Measurements from ENCODE around the gene RNF207. TPM values are rescaled to one million over a fixed set of nuclear protein-coding genes. Genes with fewer than 3 reads are reported as not detected.
A peak's percentile ranks its signal among the peaks of the same experiment; 100 is the strongest.

RNF207 gene
- total RNA-seq, 4 donors from 2014 or later, result 2.1 to 41.1 (median 20.5) TPM

DNA sequence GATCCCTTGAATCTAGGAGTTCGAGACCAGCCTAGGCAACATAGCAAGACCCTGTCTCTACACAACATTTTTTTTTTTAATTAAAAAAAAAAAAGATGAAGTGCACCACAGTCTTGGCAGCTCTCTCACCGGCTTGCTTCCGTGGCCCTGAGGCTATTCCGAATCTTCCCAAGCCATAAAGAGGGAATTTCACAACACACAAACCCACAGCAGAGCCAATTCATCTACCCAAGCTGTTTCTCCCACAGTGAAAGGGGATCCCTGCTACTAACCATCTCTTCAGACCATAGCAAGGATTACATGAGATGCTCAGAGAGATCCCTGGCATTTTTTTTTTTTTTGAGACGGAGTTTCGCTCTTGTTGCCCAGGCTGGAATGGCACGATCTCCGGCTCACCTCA is 17.5 kb upstream of the RNF207 start:
- H3K4me3 ChIP-seq, result no peak overlapping the region
- no peak for DNase-seq

GRCh38 chr1:6191968-6192367 is 14.0 kb upstream of the RNF207 start:
- H3K27ac ChIP-seq, result no peak overlapping the region
- no peak overlapping the region for H3K4me3 ChIP-seq
- TF ChIP-seq, protein P1, sequence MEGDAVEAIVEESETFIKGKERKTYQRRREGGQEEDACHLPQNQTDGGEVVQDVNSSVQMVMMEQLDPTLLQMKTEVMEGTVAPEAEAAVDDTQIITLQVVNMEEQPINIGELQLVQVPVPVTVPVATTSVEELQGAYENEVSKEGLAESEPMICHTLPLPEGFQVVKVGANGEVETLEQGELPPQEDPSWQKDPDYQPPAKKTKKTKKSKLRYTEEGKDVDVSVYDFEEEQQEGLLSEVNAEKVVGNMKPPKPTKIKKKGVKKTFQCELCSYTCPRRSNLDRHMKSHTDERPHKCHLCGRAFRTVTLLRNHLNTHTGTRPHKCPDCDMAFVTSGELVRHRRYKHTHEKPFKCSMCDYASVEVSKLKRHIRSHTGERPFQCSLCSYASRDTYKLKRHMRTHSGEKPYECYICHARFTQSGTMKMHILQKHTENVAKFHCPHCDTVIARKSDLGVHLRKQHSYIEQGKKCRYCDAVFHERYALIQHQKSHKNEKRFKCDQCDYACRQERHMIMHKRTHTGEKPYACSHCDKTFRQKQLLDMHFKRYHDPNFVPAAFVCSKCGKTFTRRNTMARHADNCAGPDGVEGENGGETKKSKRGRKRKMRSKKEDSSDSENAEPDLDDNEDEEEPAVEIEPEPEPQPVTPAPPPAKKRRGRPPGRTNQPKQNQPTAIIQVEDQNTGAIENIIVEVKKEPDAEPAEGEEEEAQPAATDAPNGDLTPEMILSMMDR (IDR thresholded peaks at IDR 0.05), result no peak
- no peak for TF ChIP-seq POLR2A (IDR thresholded peaks at IDR 0.05)
- H3K27me3 ChIP-seq, result no peaks in the 10 kb centered on the region
- H3K36me3 ChIP-seq, result no peaks in the 10 kb centered on the region
- DNase-seq, result no peak
- H3K4me1 ChIP-seq, result no peaks in the 10 kb centered on the region
- no peaks in the 10 kb centered on the region for H3K9me3 ChIP-seq
- intact Hi-C loops (cut with DNase I; ENCODE audit: low total_unique reads), result no loop called here

More for the DNA sequence above, 17.5 kb upstream of the RNF207 start:
- H3K9me3 ChIP-seq, result no peaks in the 10 kb centered on the region
- intact Hi-C loops (cut with DNase I; ENCODE audit: low total_unique reads), result no loop called here
- H3K27ac ChIP-seq, result no peak overlapping the region
- no peaks in the 10 kb centered on the region for H3K27me3 ChIP-seq
- H3K4me1 ChIP-seq, result no peaks in the 10 kb centered on the region
- no peaks in the 10 kb centered on the region for H3K36me3 ChIP-seq
- TF ChIP-seq, protein P1 (IDR thresholded peaks at IDR 0.05), result no peak
- TF ChIP-seq POLR2A (IDR thresholded peaks at IDR 0.05), result no peak

DNA sequence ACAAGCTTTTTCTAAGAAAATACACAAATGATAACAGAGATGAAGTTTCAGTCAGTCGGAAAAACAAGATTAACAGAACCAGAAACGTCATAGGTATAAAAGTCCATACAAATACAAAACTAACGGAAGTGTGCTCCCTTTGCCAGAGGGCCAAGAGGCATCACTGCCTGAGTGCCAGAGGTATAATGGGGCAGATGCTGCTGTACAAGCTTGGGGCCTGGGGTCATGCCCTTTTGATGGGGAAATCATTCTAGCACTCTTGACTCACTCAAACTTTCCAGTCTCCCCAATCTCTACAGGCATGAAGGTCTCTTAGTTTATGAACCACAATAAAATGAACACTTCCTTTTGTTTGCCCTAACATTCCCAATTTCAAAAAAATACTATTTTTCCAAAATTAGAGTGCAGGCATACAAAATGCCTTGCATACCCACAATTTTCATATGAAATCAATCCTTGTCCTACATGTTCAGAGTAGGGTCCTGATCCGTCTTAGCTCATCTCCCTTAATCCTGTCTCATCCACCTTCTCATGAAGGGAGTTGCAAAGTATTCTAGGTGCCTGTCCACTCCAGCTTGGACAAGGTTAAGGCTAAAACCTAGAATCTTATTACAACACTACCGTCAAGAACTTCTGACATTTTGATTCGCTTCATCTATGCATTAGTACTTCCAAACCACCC is 8.0 kb upstream of the RNF207 start:
- no peak for DNase-seq
- intact Hi-C loops (cut with DNase I; ENCODE audit: low total_unique reads), result no loop called here
- no peaks in the 10 kb centered on the region for H3K27me3 ChIP-seq
- H3K9me3 ChIP-seq, result no peaks in the 10 kb centered on the region
- no peak for TF ChIP-seq POLR2A (IDR thresholded peaks at IDR 0.05)
- TF ChIP-seq, protein P1 (IDR thresholded peaks at IDR 0.05), result no peak
- no peaks in the 10 kb centered on the region for H3K36me3 ChIP-seq
- no peak overlapping the region for H3K27ac ChIP-seq
- peaks cover 11 to 13% of the 10 kb centered on the region in 2 donors for H3K4me1 ChIP-seq
- H3K4me3 ChIP-seq, result peak overlapping the region; percentile 95 to 99

DNA sequence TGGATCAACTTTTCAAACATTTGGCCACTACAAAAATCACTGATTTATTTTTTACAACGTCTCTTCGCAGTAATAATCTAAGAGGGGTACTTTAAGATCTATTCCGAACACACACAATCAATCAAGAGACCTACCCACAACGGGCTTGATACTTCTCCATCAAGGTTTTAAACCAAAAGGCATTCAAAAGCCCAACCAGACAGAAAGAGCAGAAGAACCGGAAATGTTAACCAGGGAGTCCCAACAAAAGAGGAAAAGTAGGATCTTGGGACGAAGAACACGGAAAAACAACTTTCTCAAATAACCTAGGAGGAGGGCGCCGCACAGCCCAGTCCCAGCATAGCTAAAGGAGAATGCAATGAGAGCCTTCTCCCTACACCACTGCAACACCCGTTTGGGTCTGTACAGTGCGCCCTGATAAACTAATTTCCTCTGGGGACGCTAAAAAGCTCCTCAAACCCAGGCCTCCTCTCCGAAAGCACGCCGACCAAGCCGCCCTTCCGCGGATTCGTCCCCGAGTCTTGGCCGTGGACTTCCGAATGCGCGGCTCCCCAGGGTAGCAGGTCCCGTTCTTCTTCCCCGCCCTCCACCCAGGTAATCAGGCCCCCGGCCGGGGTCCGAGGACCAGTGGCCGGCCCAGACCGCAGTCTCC is 7.1 kb upstream of the RNF207 start:
- intact Hi-C loops (cut with DNase I; ENCODE audit: low total_unique reads), result no loop called here
- Histone ChIP-seq H3K27me3 (no peaks in the 10 kb centered on the region), H3K4me3 (peak overlapping the region; percentile 95 to 99), H3K36me3 (no peaks in the 10 kb centered on the region), H3K4me1 (peaks cover 11 to 13% of the 10 kb centered on the region in 2 donors), H3K9me3 (no peaks in the 10 kb centered on the region), H3K27ac (peak overlapping the region; percentile 58 to 82)
- TF ChIP-seq, protein P1 (IDR thresholded peaks at IDR 0.05), result no peak
- no peak for TF ChIP-seq POLR2A (IDR thresholded peaks at IDR 0.05)
- DNase-seq, result no peak
